Caco-2 (cell line): ENCODE data around the gene INAFM1. TPM values are rescaled to one million over a fixed set of nuclear protein-coding genes. Genes with fewer than 3 reads are reported as not detected.
"Not testable (repeated sequence)": the region's sequence is repeated elsewhere in the genome, so short reads cannot be mapped to it uniquely, and the experiment has no call there.

Source experiments
- BruUV-seq: library from RNA; stranded (reverse); fragments of 400-500 nt; replicated peaks from 2 replicates; lab custom pipeline; 2021; lab: Mats Ljungman, UMichigan
- CTCF ChIA-PET: fragments of 300-600 bp; sonication (Branson Sonifier 250); formaldehyde crosslinking; loops from one replicate; lab custom pipeline; 2022; ENCODE audit warnings: antibody characterized with exemption; lab: Charles Lee
- POLR2A ChIA-PET: fragments of 300-600 bp; sonication (Branson Sonifier 250); formaldehyde crosslinking; loops from one replicate; lab custom pipeline; 2022; ENCODE audit warnings: antibody characterized with exemption; lab: Charles Lee
- DNase-seq, 2 experiments: peaks; one replicate each; pipeline versions ENCODE4 v3.0.0 to v3.0.0-alpha.2; 2020 to 2022
- H3K27me3 ChIP-seq: replicated peaks from 2 replicates; pipeline ENCODE4 v1.6.0; 2011; ENCODE audit warnings: low read length; ENCODE audit not compliant: control insufficient read depth, insufficient read depth
- H3K36me3 ChIP-seq: 2 replicates; pipeline ENCODE4 v1.5.1; 2011; ENCODE audit warnings: low read length; ENCODE audit not compliant: control insufficient read depth, insufficient read depth
- H3K4me1 ChIP-seq: fragments of 250-450 bp; sonication (Bioruptor Pico); 2 replicates; pipeline ENCODE4 v1.5.1; 2020; ENCODE audit warnings: mild to moderate bottlenecking
- H3K4me3 ChIP-seq: 2 replicates; pipeline ENCODE4 v1.5.1; 2011; ENCODE audit warnings: low read depth, mild to moderate bottlenecking, control low read depth, low read length
- H3K9me3 ChIP-seq: fragments of 250-450 bp; sonication (Bioruptor Pico); 2 replicates; pipeline ENCODE4 v1.5.1; 2020; ENCODE audit warnings: mild to moderate bottlenecking, moderate library complexity
- H3K27ac Mint-ChIP-seq: one replicate; pipeline ENCODE4 v1.8.0; 2022; ENCODE audit warnings: mixed read lengths; ENCODE audit not compliant: unreplicated experiment
- H3K27me3 Mint-ChIP-seq: one replicate; pipeline ENCODE4 v1.8.0; 2022; ENCODE audit warnings: mixed read lengths; ENCODE audit not compliant: insufficient read depth, unreplicated experiment
- H3K36me3 Mint-ChIP-seq: one replicate; pipeline ENCODE4 v1.8.0; 2022; ENCODE audit warnings: mild to moderate bottlenecking, mixed read lengths; ENCODE audit not compliant: insufficient read depth, unreplicated experiment
- H3K4me1 Mint-ChIP-seq: one replicate; pipeline ENCODE4 v1.8.0; 2022; ENCODE audit warnings: low read depth, mixed read lengths; ENCODE audit not compliant: unreplicated experiment
- H3K4me3 Mint-ChIP-seq: one replicate; pipeline ENCODE4 v1.8.0; 2022; ENCODE audit warnings: mild to moderate bottlenecking, moderate library complexity, mixed read lengths; ENCODE audit not compliant: unreplicated experiment
- H3K9me3 Mint-ChIP-seq: one replicate; pipeline ENCODE4 v1.8.0; 2022; ENCODE audit warnings: mixed read lengths; ENCODE audit not compliant: unreplicated experiment
- intact Hi-C: fragments of 100-400 bp; cut with micrococcal nuclease; formaldehyde crosslinking; loops from one replicate; pipeline ENCODE4 v1.10.0; 2022; ENCODE audit not compliant: unreplicated experiment
- total RNA-seq: library from RNA; stranded (reverse); gene quantifications from 2 replicates; pipeline ENCODE4 v1.2.3, GENCODE V29; 2022
- TF ChIP-seq, protein P1 (sequence below), 2 experiments: fragments of 200-600 bp in 1 of 2; IDR thresholded peaks; 1 replicate in 1 of 2; 2 replicates in 1 of 2; pipeline versions ENCODE4 v1.5.1 to v1.8.0; 2011 to 2022; ENCODE audit warnings: antibody characterized with exemption in 1 of 2, control low read depth in 1 of 2, inconsistent platforms in 1 of 2, low read depth in 1 of 2, low read length in 1 of 2, mild to moderate bottlenecking in 1 of 2, moderate library complexity in 1 of 2; ENCODE audit not compliant: insufficient read depth in 1 of 2, severe bottlenecking in 1 of 2, unreplicated experiment in 1 of 2

The INAFM1 gene
- total RNA-seq, 1 experiment from 2014 or later, result 10.4 TPM

DNA sequence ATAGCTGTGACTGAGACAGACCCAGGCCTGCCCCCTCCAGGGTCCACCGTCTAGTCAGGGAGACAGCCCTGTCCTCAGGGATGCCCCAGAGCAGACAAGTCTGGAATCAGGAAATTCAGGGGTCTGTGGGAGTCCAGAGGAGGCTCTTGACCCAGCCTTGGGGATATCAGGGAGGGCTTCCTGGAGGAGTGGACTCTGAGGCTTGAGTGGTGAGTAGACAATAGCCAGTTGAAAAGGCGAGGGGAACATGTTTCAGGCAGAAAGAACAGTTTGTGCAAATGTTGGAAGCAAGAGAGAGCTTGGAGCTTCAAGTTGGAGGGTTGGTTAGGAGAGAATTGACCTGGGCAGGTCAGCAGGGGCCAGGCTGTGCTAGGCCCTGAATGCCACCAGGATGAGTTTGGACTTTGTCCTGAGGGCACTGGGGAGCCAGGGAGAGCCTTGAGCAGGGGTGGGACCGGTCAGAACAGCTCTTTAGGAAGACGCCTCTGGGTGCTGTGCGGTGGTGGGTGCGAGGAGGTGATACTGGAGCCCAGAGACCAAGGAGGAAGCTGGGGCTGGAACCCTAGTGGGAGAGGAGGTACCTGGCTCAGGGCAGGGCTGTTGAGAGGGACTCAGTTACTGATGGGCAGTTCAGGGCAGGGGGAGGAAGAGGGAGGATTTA is 15.7 kb upstream of the INAFM1 start:
- BruUV-seq, result no TSS peak
- Mint-ChIP-seq H3K27me3 (no peaks in the 10 kb centered on the region), H3K4me3 (peak overlapping the region; percentile 92), H3K36me3 (peaks cover 65% of the 10 kb centered on the region), H3K4me1 (peaks cover 14% of the 10 kb centered on the region), H3K27ac (peak overlapping the region; percentile 96), H3K9me3 (no peaks in the 10 kb centered on the region)
- H3K9me3 ChIP-seq, result no peaks in the 10 kb centered on the region
- DNase-seq, result no peak
- H3K4me3 ChIP-seq, result no peak overlapping the region
- no peaks in the 10 kb centered on the region for H3K27me3 ChIP-seq
- intact Hi-C loops, result loop anchor here (10.0 kb wide), 1 partner anchor 394 kb away; the partner anchor contains the start of gene ARHGAP35
- TF ChIP-seq, protein P1, sequence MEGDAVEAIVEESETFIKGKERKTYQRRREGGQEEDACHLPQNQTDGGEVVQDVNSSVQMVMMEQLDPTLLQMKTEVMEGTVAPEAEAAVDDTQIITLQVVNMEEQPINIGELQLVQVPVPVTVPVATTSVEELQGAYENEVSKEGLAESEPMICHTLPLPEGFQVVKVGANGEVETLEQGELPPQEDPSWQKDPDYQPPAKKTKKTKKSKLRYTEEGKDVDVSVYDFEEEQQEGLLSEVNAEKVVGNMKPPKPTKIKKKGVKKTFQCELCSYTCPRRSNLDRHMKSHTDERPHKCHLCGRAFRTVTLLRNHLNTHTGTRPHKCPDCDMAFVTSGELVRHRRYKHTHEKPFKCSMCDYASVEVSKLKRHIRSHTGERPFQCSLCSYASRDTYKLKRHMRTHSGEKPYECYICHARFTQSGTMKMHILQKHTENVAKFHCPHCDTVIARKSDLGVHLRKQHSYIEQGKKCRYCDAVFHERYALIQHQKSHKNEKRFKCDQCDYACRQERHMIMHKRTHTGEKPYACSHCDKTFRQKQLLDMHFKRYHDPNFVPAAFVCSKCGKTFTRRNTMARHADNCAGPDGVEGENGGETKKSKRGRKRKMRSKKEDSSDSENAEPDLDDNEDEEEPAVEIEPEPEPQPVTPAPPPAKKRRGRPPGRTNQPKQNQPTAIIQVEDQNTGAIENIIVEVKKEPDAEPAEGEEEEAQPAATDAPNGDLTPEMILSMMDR (IDR thresholded peaks at IDR 0.05; ENCODE audit: insufficient read depth in 1 of 2, low read depth in 1 of 2, low read length in 1 of 2, severe bottlenecking in 1 of 2, unreplicated experiment in 1 of 2), result no peak
- ChIA-PET CTCF (no interaction called here), POLR2A (no interaction called here)
- H3K4me1 ChIP-seq, result peaks cover 22% of the 10 kb centered on the region
- peaks cover 3% of the 10 kb centered on the region for H3K36me3 ChIP-seq

DNA sequence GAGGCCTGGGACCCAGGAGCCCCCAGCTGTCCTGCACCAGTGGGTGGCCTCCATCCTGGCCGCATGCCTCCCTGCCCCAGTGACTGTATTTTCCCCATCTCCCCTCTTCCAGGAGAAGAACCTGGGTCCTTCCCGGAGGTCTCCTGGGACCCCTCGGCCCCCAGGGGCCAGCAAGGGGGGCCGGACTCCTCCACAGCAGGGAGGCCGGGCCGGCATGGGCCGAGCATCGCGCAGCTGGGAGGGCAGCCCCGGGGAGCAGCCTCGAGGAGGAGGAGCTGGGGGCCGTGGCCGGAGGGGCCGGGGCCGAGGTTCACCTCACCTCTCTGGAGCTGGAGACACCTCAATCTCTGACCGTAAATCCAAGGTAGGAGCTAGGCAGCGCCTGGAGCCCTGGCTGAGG is 14.2 kb upstream of the INAFM1 start:
- Histone ChIP-seq H3K36me3 (peaks cover 3% of the 10 kb centered on the region), H3K4me3 (no peak overlapping the region), H3K27me3 (no peaks in the 10 kb centered on the region), H3K4me1 (peaks cover 21% of the 10 kb centered on the region), H3K9me3 (no peaks in the 10 kb centered on the region)
- ChIA-PET CTCF (interaction anchor here (1.0 to 1.7 kb wide), 2 partner anchors 17 to 88 kb away, joined by 3 to 4 read pairs; partner anchors contain the start of gene DHX34), POLR2A (no interaction called here)
- Mint-ChIP-seq H3K9me3 (no peaks in the 10 kb centered on the region), H3K4me1 (peaks cover 14% of the 10 kb centered on the region), H3K36me3 (peaks cover 68% of the 10 kb centered on the region), H3K27me3 (no peaks in the 10 kb centered on the region), H3K4me3 (no peak overlapping the region), H3K27ac (no peak overlapping the region)
- TF ChIP-seq, protein P1 (IDR thresholded peaks at IDR 0.05; ENCODE audit: insufficient read depth in 1 of 2, low read depth in 1 of 2, low read length in 1 of 2, severe bottlenecking in 1 of 2, unreplicated experiment in 1 of 2), result no peak
- intact Hi-C loops, result no loop called here
- BruUV-seq, result no TSS peak
- DNase-seq, result no peak

DNA sequence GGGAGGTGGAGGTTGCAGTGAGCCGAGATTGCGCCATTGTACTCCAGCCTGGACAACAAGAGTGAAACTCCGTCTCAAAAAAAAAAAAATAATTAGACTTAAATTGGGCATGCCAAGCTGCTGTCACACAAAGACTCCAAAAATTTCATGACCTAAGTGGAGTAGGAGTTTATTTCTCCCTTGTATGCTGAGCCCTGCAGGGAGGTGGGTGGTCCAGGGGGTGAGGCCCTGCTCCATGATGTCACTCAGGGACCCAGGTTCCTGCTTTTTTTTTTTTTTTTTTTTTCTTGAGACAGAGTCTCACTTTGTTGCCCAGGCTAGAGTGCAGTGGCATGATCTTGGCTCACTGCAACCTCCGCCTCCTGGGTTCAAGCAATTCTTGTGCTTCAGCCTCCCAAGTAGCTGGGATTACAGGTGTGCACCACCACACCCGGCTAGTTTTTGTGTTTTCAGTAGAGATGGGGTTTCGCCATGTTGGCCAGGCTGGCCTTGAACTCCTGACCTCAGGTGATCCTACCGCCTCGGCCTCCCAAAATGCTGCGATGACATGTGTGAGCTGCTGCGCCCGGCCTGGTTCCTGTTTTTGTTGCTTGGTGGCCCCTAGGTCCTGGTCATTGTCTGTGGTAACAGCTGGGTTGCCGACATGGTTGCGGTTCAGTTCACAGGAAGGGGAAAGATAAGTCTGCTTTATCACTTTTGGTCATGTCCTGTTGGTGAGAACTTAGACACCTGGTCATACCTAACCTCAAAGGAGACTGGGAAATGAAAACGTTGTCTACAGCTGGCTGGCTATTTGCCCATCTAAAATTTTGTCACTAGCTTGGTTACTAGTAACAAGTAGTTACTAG is 12.5 kb upstream of the INAFM1 start:
- H3K4me1 ChIP-seq, result peaks cover 15% of the 10 kb centered on the region
- H3K9me3 ChIP-seq, H3K4me3 Mint-ChIP-seq, H3K27ac Mint-ChIP-seq, H3K27me3 Mint-ChIP-seq, CTCF ChIA-PET, intact Hi-C loops, DNase-seq, H3K9me3 Mint-ChIP-seq, H3K4me3 ChIP-seq, H3K27me3 ChIP-seq, POLR2A ChIA-PET, BruUV-seq, H3K36me3 ChIP-seq: not testable (repeated sequence)
- Mint-ChIP-seq H3K4me1 (peaks cover 14% of the 10 kb centered on the region), H3K36me3 (peaks cover 70% of the 10 kb centered on the region)
